OCI-LY1 (cell line): ENCODE data around the gene HECW1.

Experiments
- H2AFZ ChIP-seq: fragments of 200-600 bp; sonication (generic), shearing (Covaris generic); 2 replicates; pipeline ENCODE4 v1.6.0; 2014; ENCODE audit warnings: antibody characterized with exemption, mild to moderate bottlenecking, low read length
- H3F3A ChIP-seq: fragments of 200-600 bp; sonication (generic), shearing (Covaris generic); 2 replicates; pipeline ENCODE4 v1.6.0; 2014; ENCODE audit warnings: mild to moderate bottlenecking, antibody characterized with exemption, low read length, moderate library complexity; ENCODE audit not compliant: insufficient read depth
- H3K27ac ChIP-seq: fragments of 200-600 bp; sonication (generic); 2 replicates; pipeline ENCODE4 v1.5.1; 2014; ENCODE audit warnings: low read length, mixed run types, mild to moderate bottlenecking, low read depth; ENCODE audit not compliant: poor library complexity, severe bottlenecking
- H3K27me3 ChIP-seq: fragments of 200-600 bp; sonication (generic); 2 replicates; pipeline ENCODE4 v1.6.0; 2014; ENCODE audit warnings: antibody characterized with exemption, mild to moderate bottlenecking, low read length, moderate library complexity; ENCODE audit not compliant: insufficient read depth
- H3K36me3 ChIP-seq: fragments of 200-600 bp; sonication (generic); 2 replicates; pipeline ENCODE4 v1.6.1; 2014; ENCODE audit warnings: mild to moderate bottlenecking, antibody characterized with exemption, low read length, moderate library complexity, mixed read lengths; ENCODE audit not compliant: insufficient read depth
- H3K4me1 ChIP-seq: fragments of 200-600 bp; sonication (generic); 2 replicates; pipeline ENCODE4 v1.5.1; 2014; ENCODE audit warnings: mild to moderate bottlenecking, low read length, moderate library complexity; ENCODE audit not compliant: insufficient read depth, severe bottlenecking
- H3K4me2 ChIP-seq: fragments of 200-600 bp; sonication (generic), shearing (Covaris generic); 2 replicates; pipeline ENCODE4 v1.6.1; 2014; ENCODE audit warnings: low read length
- H3K4me3 ChIP-seq: fragments of 200-600 bp; sonication (generic); 2 replicates; pipeline ENCODE4 v1.5.1; 2014; ENCODE audit warnings: low read length, low read depth, mild to moderate bottlenecking, mixed read lengths; ENCODE audit not compliant: poor library complexity, severe bottlenecking
- H3K79me2 ChIP-seq: fragments of 200-600 bp; shearing (Covaris generic); 2 replicates; pipeline ENCODE4 v1.6.1; 2016; ENCODE audit warnings: mixed run types, low read length, mixed read lengths; ENCODE audit not compliant: insufficient read depth
- H3K9ac ChIP-seq: fragments of 200-600 bp; sonication (generic), shearing (Covaris generic); 2 replicates; pipeline ENCODE4 v1.6.1; 2014; ENCODE audit warnings: mild to moderate bottlenecking, low read length, mixed read lengths
- H3K9me2 ChIP-seq: fragments of 200-600 bp; sonication (generic), shearing (Covaris generic); 2 replicates; pipeline ENCODE4 v1.6.1; 2014; ENCODE audit warnings: low read depth, mild to moderate bottlenecking, low read length, mixed read lengths
- H3K9me3 ChIP-seq: fragments of 200-600 bp; shearing (Covaris generic); 2 replicates; pipeline ENCODE4 v1.6.1; 2014; ENCODE audit warnings: low read length, mixed read lengths
- H4K20me1 ChIP-seq: fragments of 200-600 bp; sonication (generic), shearing (Covaris generic); 2 replicates; pipeline ENCODE4 v1.6.0; 2016; ENCODE audit warnings: mild to moderate bottlenecking, low read length; ENCODE audit not compliant: insufficient read depth
- EZH2 ChIP-seq: fragments of 200-600 bp; sonication (generic), shearing (Covaris generic); IDR thresholded peaks from 2 replicates; pipeline ENCODE4 v1.8.0; 2017; ENCODE audit warnings: borderline replicate concordance, mixed run types, mild to moderate bottlenecking, antibody characterized with exemption, low read length, moderate library complexity, mixed read lengths
- TF ChIP-seq, protein P1 (sequence below): fragments of 200-600 bp; sonication (generic), shearing (Covaris generic); IDR thresholded peaks from 2 replicates; pipeline ENCODE4 v1.5.1; 2017; ENCODE audit warnings: mild to moderate bottlenecking, antibody characterized with exemption, low read length, moderate library complexity, mixed read lengths

The HECW1 gene

DNA sequence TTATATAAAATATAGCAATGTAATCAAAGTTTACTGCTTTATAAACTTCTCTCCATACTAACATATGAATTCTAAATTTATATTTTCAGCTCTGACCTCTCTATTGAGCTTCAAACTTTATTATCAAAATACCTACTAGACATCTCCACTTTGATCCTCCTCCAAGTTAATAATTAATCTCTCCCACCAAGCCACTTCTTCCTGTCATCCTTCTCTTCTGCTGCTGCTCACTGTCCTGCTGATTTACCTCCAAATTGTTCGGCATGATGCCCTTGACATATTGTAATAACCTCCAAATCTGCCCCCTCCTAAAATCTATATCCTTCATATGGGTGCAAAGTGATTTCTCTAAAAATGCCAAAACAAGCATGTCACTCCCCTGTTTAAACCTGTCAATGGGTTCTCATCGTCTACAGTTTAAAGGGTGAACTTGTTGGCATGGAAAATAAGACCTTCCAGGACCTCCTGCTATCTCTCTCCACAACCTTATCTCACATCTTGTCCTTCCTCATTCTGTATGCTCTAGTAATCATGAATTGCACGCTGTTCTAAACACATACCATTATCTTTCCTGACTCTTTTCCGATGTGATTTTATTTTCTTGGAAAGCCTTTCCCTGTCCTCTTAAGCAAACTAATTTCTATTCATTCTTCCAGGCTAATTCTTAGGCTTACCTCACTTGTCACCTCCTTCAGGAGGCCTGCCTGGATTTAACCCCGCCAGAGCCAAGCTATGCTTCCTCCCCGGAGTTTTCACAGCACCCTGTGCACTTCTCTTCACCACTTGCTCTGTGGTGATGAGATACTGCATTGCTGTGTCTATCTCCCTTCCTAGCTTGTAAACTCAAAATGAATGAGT lies 418.3 kb downstream of the HECW1 start:
- H3F3A ChIP-seq: no peaks in the 10 kb centered on the region
- no peaks in the 10 kb centered on the region for H3K9me2 ChIP-seq
- no peaks in the 10 kb centered on the region for H3K36me3 ChIP-seq
- TF ChIP-seq, protein P1, sequence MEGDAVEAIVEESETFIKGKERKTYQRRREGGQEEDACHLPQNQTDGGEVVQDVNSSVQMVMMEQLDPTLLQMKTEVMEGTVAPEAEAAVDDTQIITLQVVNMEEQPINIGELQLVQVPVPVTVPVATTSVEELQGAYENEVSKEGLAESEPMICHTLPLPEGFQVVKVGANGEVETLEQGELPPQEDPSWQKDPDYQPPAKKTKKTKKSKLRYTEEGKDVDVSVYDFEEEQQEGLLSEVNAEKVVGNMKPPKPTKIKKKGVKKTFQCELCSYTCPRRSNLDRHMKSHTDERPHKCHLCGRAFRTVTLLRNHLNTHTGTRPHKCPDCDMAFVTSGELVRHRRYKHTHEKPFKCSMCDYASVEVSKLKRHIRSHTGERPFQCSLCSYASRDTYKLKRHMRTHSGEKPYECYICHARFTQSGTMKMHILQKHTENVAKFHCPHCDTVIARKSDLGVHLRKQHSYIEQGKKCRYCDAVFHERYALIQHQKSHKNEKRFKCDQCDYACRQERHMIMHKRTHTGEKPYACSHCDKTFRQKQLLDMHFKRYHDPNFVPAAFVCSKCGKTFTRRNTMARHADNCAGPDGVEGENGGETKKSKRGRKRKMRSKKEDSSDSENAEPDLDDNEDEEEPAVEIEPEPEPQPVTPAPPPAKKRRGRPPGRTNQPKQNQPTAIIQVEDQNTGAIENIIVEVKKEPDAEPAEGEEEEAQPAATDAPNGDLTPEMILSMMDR: no peak
- no peak for TF ChIP-seq EZH2
- no peak overlapping the region for H3K4me2 ChIP-seq
- 0 out of 2 replicates have a peak, but pooled peaks cover 9% of the 10 kb centered on the region for H3K27me3 ChIP-seq
- H3K4me3 ChIP-seq: no peak overlapping the region
- H3K9ac ChIP-seq: no peak overlapping the region
- no peaks in the 10 kb centered on the region for H4K20me1 ChIP-seq
- H3K79me2 ChIP-seq: no peaks in the 10 kb centered on the region
- no peak overlapping the region for H3K27ac ChIP-seq
- H3K4me1 ChIP-seq: no peaks in the 10 kb centered on the region
- H3K9me3 ChIP-seq: no peaks in the 10 kb centered on the region
- H2AFZ ChIP-seq: no peak overlapping the region

DNA sequence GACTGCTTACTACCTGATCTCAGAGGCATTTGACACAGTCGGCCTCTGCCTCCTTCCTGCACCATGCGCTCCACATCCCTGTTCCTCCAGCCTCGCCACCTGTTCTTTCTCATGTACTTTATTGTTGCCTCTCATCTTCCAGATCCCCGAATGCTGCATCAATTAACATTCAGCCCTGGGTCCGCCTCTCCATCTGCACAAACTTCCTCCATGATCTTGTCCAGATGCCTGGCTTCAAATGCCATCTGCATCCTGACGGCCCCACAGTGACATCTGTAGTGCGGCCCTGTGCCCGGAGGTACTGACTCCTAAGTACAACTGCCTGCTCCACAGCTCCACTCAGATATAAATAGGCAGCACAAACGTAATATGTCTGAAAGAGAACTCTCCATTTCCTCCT lies 419.3 kb downstream of the HECW1 start:
- Histone ChIP-seq H3K4me3 (no peak overlapping the region), H3F3A (no peaks in the 10 kb centered on the region), H3K9me3 (no peaks in the 10 kb centered on the region), H2AFZ (no peak overlapping the region), H3K36me3 (no peaks in the 10 kb centered on the region), H3K27ac (no peak overlapping the region), H3K4me1 (no peaks in the 10 kb centered on the region), H4K20me1 (no peaks in the 10 kb centered on the region), H3K4me2 (no peak overlapping the region), H3K9ac (no peak overlapping the region), H3K79me2 (no peaks in the 10 kb centered on the region), H3K9me2 (no peaks in the 10 kb centered on the region), H3K27me3 (0 out of 2 replicates have a peak, but pooled peaks cover 9% of the 10 kb centered on the region)
- no peak for TF ChIP-seq EZH2
- TF ChIP-seq, protein P1: no peak

DNA sequence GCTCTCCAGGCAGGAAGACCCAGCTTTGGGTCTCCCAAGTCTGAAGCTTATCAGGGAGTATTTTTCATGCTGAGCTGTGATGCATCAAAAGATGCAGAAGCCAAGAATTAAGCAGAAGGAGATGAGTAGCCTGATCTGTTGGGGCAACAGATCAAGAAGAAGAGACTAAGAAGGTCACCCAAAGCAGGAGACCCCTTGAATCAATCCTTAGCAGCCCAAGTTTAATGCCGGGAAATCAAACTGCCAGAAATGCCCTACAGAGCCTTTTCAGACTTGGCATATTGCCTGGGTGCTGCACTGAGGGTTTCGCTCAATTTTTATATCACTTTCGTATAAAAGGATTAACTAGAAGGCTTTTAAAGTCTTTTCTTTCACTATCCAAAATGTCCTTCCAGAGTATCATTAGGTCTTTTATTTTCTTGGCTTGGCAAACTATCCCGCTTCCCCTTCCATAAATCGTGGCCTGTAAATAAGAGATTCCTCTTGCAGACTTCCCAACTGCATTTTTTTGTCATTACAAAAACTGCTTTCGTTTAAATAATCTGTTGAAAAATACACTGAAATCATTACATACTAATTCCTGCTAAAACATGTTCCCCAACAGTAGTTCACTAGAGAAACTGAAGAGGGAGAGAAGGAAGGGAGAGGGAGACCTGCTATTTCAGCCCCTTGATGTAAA lies 421.5 kb downstream of the HECW1 start:
- no peak overlapping the region for H3K9ac ChIP-seq
- H3K36me3 ChIP-seq: no peaks in the 10 kb centered on the region
- no peak overlapping the region for H3K4me3 ChIP-seq
- no peaks in the 10 kb centered on the region for H3K9me3 ChIP-seq
- no peaks in the 10 kb centered on the region for H3K4me1 ChIP-seq
- 0 out of 2 replicates have a peak, but pooled peaks cover 8% of the 10 kb centered on the region for H3K27me3 ChIP-seq
- H3K27ac ChIP-seq: no peak overlapping the region
- no peak overlapping the region for H3K4me2 ChIP-seq
- H4K20me1 ChIP-seq: no peaks in the 10 kb centered on the region
- H3K9me2 ChIP-seq: no peaks in the 10 kb centered on the region
- TF ChIP-seq, protein P1: no peak
- TF ChIP-seq EZH2: no peak
- no peaks in the 10 kb centered on the region for H3F3A ChIP-seq
- H3K79me2 ChIP-seq: no peaks in the 10 kb centered on the region
- H2AFZ ChIP-seq: no peak overlapping the region
